Measurements from ENCODE around the gene ZNF554.

The ZNF554 gene

GRCh38 chr19:2791876-2792275 is 27.8 kb upstream of the ZNF554 start:
- no peak for TF ChIP-seq TAF1 (IDR thresholded peaks at IDR 0.05; ENCODE audit: borderline replicate concordance, insufficient read depth, low read length)
- TF ChIP-seq SIN3A (IDR thresholded peaks at IDR 0.05; ENCODE audit: borderline replicate concordance, insufficient read depth, low read length), result no peak
- no peak for TF ChIP-seq FOXP2 (optimal IDR thresholded peaks at IDR 0.05; ENCODE audit: borderline replicate concordance, extremely low read depth, extremely low read length, insufficient read depth)

DNA sequence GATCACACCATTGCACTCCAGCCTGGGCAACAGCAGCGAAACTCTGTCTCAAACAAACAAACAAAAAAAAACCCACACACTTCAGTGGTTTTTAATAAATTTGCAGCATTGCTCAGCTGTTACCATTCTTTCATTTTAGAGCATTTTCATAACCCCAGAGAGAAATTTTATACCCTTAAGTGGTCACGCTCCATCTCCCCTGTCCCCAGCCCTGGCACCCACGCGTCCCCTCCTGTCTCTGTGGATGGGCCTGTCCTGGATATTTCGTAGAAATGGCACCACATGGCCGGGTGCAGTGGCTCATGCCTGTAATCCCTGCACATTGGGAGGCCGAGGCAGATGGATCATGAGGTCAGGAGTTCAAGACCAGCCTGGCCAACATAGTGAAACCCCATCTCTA is 26.5 kb upstream of the ZNF554 start:
- TF ChIP-seq SIN3A (IDR thresholded peaks at IDR 0.05; ENCODE audit: borderline replicate concordance, insufficient read depth, low read length) (no peak), POLR2AphosphoS5 (IDR thresholded peaks at IDR 0.05; ENCODE audit: low read depth, low read length) (no peak), FOXP2 (optimal IDR thresholded peaks at IDR 0.05; ENCODE audit: borderline replicate concordance, extremely low read depth, extremely low read length, insufficient read depth) (no peak), TAF1 (IDR thresholded peaks at IDR 0.05; ENCODE audit: borderline replicate concordance, insufficient read depth, low read length) (no peak)
- TF ChIP-seq, protein P1, sequence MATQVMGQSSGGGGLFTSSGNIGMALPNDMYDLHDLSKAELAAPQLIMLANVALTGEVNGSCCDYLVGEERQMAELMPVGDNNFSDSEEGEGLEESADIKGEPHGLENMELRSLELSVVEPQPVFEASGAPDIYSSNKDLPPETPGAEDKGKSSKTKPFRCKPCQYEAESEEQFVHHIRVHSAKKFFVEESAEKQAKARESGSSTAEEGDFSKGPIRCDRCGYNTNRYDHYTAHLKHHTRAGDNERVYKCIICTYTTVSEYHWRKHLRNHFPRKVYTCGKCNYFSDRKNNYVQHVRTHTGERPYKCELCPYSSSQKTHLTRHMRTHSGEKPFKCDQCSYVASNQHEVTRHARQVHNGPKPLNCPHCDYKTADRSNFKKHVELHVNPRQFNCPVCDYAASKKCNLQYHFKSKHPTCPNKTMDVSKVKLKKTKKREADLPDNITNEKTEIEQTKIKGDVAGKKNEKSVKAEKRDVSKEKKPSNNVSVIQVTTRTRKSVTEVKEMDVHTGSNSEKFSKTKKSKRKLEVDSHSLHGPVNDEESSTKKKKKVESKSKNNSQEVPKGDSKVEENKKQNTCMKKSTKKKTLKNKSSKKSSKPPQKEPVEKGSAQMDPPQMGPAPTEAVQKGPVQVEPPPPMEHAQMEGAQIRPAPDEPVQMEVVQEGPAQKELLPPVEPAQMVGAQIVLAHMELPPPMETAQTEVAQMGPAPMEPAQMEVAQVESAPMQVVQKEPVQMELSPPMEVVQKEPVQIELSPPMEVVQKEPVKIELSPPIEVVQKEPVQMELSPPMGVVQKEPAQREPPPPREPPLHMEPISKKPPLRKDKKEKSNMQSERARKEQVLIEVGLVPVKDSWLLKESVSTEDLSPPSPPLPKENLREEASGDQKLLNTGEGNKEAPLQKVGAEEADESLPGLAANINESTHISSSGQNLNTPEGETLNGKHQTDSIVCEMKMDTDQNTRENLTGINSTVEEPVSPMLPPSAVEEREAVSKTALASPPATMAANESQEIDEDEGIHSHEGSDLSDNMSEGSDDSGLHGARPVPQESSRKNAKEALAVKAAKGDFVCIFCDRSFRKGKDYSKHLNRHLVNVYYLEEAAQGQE (IDR thresholded peaks at IDR 0.05; ENCODE audit: insufficient read depth in 1 of 2, low read depth in 2 of 2, low read length in 2 of 2), result no peak

GRCh38 chr19:2793577-2793976 is 26.1 kb upstream of the ZNF554 start:
- TF ChIP-seq, protein P1 (IDR thresholded peaks at IDR 0.05; ENCODE audit: insufficient read depth in 1 of 2, low read depth in 2 of 2, low read length in 2 of 2), result no peak
- TF ChIP-seq FOXP2 (optimal IDR thresholded peaks at IDR 0.05; ENCODE audit: borderline replicate concordance, extremely low read depth, extremely low read length, insufficient read depth) (no peak), SIN3A (IDR thresholded peaks at IDR 0.05; ENCODE audit: borderline replicate concordance, insufficient read depth, low read length) (no peak)

DNA sequence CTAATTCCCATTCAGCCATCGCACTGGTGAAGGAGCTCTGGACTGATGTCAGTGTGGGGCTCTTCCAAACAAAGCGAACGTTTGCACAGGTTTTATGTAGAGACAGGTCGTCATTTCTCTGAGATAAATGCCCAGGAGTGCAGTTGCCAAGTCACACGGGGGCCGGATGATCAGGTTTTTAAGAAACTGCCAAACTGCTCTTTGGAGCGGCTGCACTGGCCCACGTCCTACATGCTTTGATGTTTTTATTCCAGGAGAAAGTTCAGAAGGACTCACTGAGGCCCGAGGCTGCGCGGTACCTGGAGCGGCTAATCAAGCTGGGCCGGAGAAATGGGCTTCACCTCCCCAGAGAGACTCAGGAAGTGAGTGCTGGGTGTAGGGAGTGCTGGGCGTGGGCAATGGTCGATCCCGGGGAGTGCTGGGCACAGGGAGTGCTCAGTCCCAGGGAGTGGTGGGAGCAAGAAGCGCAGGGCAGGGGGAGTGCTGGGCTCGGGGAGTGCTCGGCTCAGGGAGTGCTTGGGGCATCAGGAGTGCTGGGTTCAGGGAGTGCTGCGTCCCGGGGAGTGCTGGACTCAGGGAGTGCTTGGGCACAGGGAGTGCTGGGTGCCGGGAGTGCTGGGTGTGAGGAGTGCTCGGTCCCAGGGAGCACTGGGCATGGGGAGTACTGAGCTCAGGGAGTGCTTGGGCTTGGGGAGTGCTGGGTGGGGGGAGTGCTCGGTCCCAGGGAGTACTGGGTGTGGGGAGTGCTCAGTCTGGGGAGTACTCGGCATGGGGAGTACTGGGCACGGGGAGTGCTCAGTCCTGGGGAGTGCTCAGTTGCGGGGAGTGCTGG is 23.6 kb upstream of the ZNF554 start:
- TF ChIP-seq SIN3A (IDR thresholded peaks at IDR 0.05; ENCODE audit: borderline replicate concordance, insufficient read depth, low read length) (no peak), TAF1 (IDR thresholded peaks at IDR 0.05; ENCODE audit: borderline replicate concordance, insufficient read depth, low read length) (no peak), POLR2AphosphoS5 (IDR thresholded peaks at IDR 0.05; ENCODE audit: low read depth, low read length) (no peak), FOXP2 (optimal IDR thresholded peaks at IDR 0.05; ENCODE audit: borderline replicate concordance, extremely low read depth, extremely low read length, insufficient read depth) (no peak)
- TF ChIP-seq, protein P1 (IDR thresholded peaks at IDR 0.05; ENCODE audit: insufficient read depth in 1 of 2, low read depth in 2 of 2, low read length in 2 of 2), result no peak

DNA sequence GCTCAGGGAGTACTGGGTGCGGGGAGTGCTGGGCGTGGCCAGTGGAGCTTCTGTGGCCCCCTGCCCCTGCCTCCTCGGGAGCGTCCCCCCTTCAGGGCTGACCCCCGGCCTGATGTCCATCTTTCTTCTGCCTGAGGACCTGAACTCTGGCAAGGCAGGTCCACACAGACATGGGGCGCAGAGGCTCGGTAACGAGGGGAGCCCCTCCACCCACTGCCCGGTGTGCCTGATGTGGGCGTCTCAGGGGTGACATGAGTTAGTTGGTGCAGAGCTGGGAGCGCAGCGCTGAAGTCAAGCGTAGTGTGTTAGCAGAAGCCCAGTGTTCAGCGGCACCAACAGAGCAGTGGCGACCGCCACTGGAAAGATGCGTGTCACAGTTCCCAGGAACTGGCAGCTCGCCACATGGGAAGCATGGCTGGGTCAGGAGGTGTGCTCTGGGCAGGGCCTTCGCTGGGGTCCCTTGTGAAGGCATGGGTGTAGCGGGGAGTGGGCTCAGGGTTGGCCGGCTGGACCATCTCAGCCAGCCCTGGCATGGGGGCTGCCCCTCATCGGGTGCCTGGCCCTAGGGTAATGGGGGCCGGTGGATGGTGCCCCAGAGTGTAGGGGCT is 22.9 kb upstream of the ZNF554 start:
- no peak for TF ChIP-seq TAF1 (IDR thresholded peaks at IDR 0.05; ENCODE audit: borderline replicate concordance, insufficient read depth, low read length)
- TF ChIP-seq, protein P1 (IDR thresholded peaks at IDR 0.05; ENCODE audit: insufficient read depth in 1 of 2, low read depth in 2 of 2, low read length in 2 of 2), result no peak
- TF ChIP-seq POLR2AphosphoS5 (IDR thresholded peaks at IDR 0.05; ENCODE audit: low read depth, low read length), result no peak
- TF ChIP-seq FOXP2 (optimal IDR thresholded peaks at IDR 0.05; ENCODE audit: borderline replicate concordance, extremely low read depth, extremely low read length, insufficient read depth), result no peak
- TF ChIP-seq SIN3A (IDR thresholded peaks at IDR 0.05; ENCODE audit: borderline replicate concordance, insufficient read depth, low read length), result no peak
